Thyroid gland (tissue), 4 donors: ENCODE measurements around the gene BIRC7. TPM values are rescaled to one million over a fixed set of nuclear protein-coding genes. Genes with fewer than 3 reads are reported as not detected.
A peak's percentile ranks its signal among the peaks of the same experiment; 100 is the strongest.

ENCODE experiments used
- DNase-seq, 2 donors: peaks; one replicate each; pipeline ENCODE4 v3.0.0-alpha.2; 2019
- H3K27ac ChIP-seq, 3 donors: fragments of 200-600 bp; sonication (generic); 1 replicate in 2 of 3; 2 replicates in 1 of 3; pipeline ENCODE4 v1.5.1; 2016 to 2019; ENCODE audit warnings: mild to moderate bottlenecking in 1 of 3, moderate library complexity in 1 of 3
- H3K27me3 ChIP-seq: fragments of 200-600 bp; sonication (generic); one replicate; pipeline ENCODE4 v1.5.1; 2019
- H3K36me3 ChIP-seq, 2 donors: fragments of 200-600 bp; sonication (generic); one replicate each; pipeline ENCODE4 v1.5.1; 2016 to 2019
- H3K4me1 ChIP-seq, 2 donors: fragments of 200-600 bp; sonication (generic); one replicate each; pipeline ENCODE4 v1.5.1; 2017 to 2019
- H3K4me3 ChIP-seq, 3 donors: fragments of 200-600 bp; sonication (generic); replicated peaks in 1 of 3; 1 replicate in 2 of 3; 2 replicates in 1 of 3; pipeline ENCODE4 v1.5.1; 2016; ENCODE audit warnings: mild to moderate bottlenecking in 1 of 3
- H3K9me3 ChIP-seq: fragments of 200-600 bp; sonication (generic); one replicate; pipeline ENCODE4 v1.5.1; 2017
- POLR2A ChIP-seq, 2 donors: fragments of 450-650 bp; IDR thresholded peaks; one replicate each; pipeline ENCODE4 v1.6.1; 2017; ENCODE audit warnings: antibody characterized with exemption in 2 of 2, mild to moderate bottlenecking in 2 of 2, moderate library complexity in 1 of 2
- WGBS, 2 donors: methylation state at CpG; one replicate each; pipeline ENCODE4 v1.1.5; 2017; 5-methylcytosine and 5-hydroxymethylcytosine counted together
- intact Hi-C: fragments of 100-400 bp; cut with DNase I; formaldehyde crosslinking; loops from one replicate; pipeline ENCODE4 v1.15.1; 2023
- total RNA-seq, 4 donors: library from RNA; depleted of rRNA; stranded (reverse); fragments of >200 nt; gene quantifications; one replicate each; pipeline ENCODE4 v1.2.3, GENCODE V29; 2016
- TF ChIP-seq, protein P1 (sequence below), 6 experiments: fragments of 200-600 bp in 3 of 6; fragments of 450-650 bp in 3 of 6; sonication (generic) in 3 of 6; IDR thresholded peaks; one replicate each; pipeline ENCODE4 v1.5.1; 2016 to 2019; ENCODE audit warnings: antibody characterized with exemption in 6 of 6, mild to moderate bottlenecking in 2 of 6, inconsistent platforms in 1 of 6, moderate library complexity in 1 of 6

The BIRC7 gene
- total RNA-seq, 4 donors from 2014 or later = not detected

DNA sequence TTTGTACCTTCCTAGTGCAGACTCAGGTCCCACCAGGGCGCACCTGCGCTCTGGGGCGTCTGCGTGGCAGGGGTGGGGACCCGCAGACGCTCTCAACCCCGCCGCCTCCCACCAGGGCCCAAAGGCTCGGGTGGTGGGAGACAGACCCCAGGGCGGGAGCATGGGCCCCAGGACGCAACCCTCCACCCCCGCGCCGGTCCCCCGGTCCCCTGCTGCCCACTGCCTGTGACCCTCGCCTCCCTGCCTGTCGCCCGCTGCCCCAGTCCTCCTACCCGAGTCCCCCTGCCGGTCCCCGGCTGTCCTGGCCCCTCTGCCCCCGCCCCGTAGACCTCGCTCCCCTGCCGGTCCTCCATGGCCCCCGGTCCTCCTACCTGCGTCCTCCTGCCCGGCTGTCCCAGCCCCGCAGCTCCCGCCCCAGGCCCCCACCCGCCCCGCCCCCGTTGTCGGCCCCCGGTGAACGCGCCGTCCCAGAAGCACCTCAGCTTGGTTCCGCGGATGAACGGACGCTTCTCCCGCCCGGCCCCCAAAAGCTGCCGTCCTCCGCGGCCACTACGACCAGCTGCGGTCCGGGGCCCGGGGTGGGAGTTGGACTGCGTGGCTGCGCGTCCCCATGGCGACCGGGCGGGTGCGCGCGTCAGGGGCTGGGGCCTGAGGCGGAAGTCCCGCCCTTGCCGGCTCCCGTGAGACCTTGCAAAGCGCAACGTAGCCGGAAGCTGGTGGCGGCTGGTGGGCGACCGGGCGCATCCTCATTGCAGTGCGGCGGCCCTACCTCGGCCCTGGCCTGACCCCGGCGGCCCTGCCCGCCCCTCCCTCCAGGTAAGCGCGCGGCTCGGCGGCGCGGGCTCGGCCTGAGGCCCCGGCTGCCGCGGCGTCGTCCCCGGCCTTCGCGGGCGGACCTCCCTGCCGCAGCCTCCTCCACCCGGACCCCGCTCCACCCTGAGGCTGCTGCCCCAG is 36.7 kb downstream of the BIRC7 start, which contains the start of gene ARFGAP1:
TSS of gene ARFGAP1 (plus strand) at position 709 of the 954 bp plus-strand sequence. CDS start 2,768 bp downstream, outside the sequence.
- H3K9me3 ChIP-seq = no peaks in the 10 kb centered on the region
- H3K36me3 ChIP-seq = peaks cover 12 to 13% of the 10 kb centered on the region in 2 donors
- H3K4me1 ChIP-seq = peaks cover 16 to 40% of the 10 kb centered on the region in 2 donors
- peak within 1 kb of the TSS in 2 of 3 donors; percentile 43 to 62 for H3K27ac ChIP-seq
- intact Hi-C loops = no loop called here
- TF ChIP-seq, protein P1, sequence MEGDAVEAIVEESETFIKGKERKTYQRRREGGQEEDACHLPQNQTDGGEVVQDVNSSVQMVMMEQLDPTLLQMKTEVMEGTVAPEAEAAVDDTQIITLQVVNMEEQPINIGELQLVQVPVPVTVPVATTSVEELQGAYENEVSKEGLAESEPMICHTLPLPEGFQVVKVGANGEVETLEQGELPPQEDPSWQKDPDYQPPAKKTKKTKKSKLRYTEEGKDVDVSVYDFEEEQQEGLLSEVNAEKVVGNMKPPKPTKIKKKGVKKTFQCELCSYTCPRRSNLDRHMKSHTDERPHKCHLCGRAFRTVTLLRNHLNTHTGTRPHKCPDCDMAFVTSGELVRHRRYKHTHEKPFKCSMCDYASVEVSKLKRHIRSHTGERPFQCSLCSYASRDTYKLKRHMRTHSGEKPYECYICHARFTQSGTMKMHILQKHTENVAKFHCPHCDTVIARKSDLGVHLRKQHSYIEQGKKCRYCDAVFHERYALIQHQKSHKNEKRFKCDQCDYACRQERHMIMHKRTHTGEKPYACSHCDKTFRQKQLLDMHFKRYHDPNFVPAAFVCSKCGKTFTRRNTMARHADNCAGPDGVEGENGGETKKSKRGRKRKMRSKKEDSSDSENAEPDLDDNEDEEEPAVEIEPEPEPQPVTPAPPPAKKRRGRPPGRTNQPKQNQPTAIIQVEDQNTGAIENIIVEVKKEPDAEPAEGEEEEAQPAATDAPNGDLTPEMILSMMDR (IDR thresholded peaks at IDR 0.05) = no peak
- peak in 1 of 2 donors; percentile 79 for TF ChIP-seq POLR2A (IDR thresholded peaks at IDR 0.05)
- peak within 1 kb of the TSS; percentile 86 to 94 (median 86) for H3K4me3 ChIP-seq
- 2% methylated on average over 17 to 29 of the region's 97 CpGs for WGBS, 2 donors
- DNase-seq = peak; percentile 94
- H3K27me3 ChIP-seq = no peaks in the 10 kb centered on the region

DNA sequence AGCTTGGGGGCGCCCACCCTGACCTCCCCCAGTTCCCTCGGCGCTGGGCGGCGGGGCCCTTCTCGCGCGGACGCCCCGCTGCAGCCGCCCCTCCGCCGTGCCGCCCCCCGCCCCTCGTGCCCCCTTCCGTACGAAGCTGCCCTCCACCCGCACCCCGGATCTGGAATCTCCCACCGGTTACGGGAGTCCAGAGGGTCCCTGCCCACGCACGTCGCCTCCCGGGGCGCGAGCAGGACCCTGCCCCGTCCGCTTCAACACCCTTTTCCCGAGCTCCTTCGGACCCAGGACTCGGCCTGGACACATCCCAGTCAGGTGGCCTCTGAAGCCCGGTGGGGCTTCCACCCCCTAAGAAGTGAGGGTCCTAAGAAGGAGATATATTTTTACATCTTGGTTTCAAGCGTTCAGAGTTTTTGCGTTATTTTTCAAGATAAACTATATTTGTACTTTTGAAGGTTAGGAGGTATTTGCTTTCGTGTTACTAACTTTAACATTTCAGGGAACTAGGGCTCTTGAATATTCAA is 37.4 kb downstream of the BIRC7 start:
- intact Hi-C loops = no loop called here
- Histone ChIP-seq H3K4me3 (peak overlapping the region; percentile 86 to 94 (median 86)), H3K27ac (peak overlapping the region in 2 of 3 donors; percentile 43 to 62), H3K27me3 (no peaks in the 10 kb centered on the region), H3K4me1 (peaks cover 16 to 33% of the 10 kb centered on the region in 2 donors), H3K36me3 (peaks cover 17 to 18% of the 10 kb centered on the region in 2 donors), H3K9me3 (no peaks in the 10 kb centered on the region)
- TF ChIP-seq, protein P1 (IDR thresholded peaks at IDR 0.05) = no peak
- TF ChIP-seq POLR2A (IDR thresholded peaks at IDR 0.05) = no peak
- no peak for DNase-seq
- 1 to 2% methylated on average over 10 to 19 of the region's 37 CpGs for WGBS, 2 donors

DNA sequence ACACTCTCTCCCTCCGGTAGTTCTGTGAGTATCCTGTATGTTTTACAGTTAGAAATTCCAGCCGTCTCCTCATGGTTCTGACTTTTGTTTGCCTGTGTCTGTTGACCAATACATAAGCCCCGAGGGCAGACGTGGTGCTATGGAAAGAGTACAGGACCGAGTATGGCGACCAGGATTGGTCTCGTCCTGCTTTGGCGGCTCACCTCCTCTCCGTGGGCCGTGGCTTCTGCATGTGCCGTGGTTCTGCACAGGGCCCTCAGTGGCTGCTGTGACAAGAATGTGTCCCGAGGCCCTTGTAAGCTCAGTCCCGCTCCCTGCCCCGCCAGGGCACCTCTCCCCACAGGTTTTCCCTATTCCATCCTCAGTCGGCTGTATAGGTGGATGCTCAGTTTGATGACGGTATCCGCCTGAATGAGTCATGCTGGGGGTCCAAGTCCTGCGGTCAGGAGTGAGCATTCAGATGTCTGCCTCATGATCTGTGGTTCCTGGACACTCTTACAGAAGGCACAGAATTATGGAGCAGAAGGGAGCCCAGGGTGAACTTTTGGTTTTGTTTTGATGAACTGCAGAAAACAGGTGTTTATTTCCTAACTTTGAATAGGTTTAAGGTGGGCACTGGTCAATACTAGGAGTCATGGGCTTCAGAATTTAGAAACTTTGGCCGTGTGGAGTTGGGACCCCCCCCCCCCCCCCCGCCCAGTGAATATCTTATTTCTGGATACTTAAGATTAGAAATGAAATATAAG is 38.1 kb downstream of the BIRC7 start:
- Histone ChIP-seq H3K9me3 (no peaks in the 10 kb centered on the region), H3K4me3 (peak overlapping the region in 2 of 3 donors; percentile 86 to 94), H3K27me3 (no peaks in the 10 kb centered on the region), H3K27ac (no peak overlapping the region), H3K4me1 (peaks cover 16 to 26% of the 10 kb centered on the region in 2 donors), H3K36me3 (peaks cover 21 to 24% of the 10 kb centered on the region in 2 donors)
- intact Hi-C loops = no loop called here
- 32% methylated on average over 20 of the region's 20 CpGs for WGBS, 2 donors
- TF ChIP-seq, protein P1 (IDR thresholded peaks at IDR 0.05) = no peak
- no peak for DNase-seq

DNA sequence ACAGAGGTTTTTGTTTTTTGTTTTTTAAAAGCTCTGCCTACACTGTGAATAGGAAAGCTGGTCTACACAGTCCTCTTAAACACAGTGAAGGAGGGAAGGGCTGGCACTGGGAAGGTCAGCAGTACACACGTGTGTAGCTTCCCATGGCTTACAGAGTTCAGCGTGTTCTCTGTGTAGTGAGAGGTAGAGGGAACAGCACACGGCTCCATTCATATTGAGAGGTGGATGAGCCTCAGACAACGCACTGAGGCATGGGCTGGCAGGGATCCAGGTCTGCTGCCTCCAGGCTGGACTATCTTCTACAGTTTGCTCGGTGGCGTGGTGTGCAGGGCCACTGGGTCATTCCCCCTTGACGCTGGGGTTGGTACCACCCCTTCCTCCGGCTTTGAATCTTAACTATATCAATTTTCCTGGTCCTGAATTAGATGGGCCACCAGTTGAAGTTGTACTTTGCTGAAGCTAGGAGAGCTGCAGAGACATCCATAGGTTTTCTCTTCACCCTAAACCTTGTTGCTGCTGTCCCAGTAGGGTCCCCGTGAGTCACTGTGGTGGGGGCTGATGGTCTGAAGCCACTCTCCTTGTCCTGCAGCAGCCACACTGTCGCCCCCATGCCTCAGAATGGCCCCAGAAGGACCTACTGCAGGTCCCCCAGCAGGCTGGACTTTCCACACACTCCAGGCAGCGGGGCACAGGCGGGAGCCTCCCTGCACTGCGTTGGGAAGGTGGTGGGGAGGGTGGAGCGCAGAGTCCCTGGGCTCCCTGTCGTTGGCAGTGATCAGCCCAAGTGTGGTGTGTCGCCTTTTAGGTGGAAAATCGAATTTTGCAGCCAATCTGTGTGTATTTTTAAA is 38.9 kb downstream of the BIRC7 start:
- no peaks in the 10 kb centered on the region for H3K27me3 ChIP-seq
- TF ChIP-seq, protein P1 (IDR thresholded peaks at IDR 0.05) = no peak
- TF ChIP-seq POLR2A (IDR thresholded peaks at IDR 0.05) = no peak
- no peak for DNase-seq
- no peak overlapping the region for H3K4me3 ChIP-seq
- H3K4me1 ChIP-seq = peaks cover 16 to 20% of the 10 kb centered on the region in 2 donors
- intact Hi-C loops = no loop called here
- no peak overlapping the region for H3K27ac ChIP-seq
- no peaks in the 10 kb centered on the region for H3K9me3 ChIP-seq
- WGBS, 2 donors = 77 to 84% methylated on average over 12 to 15 of the region's 17 CpGs
- peaks cover 29 to 32% of the 10 kb centered on the region in 2 donors for H3K36me3 ChIP-seq
